Choroid plexus epithelial cell (primary cell): ENCODE results near the gene HES6.

Source experiments
- DNase-seq: peaks from one replicate; pipeline ENCODE4 v3.0.0-alpha.2; 2010; ENCODE audit warnings: low read depth
- H3K4me3 ChIP-seq: 2 replicates; pipeline ENCODE4 v1.5.1; 2011; ENCODE audit warnings: low read depth, mild to moderate bottlenecking, control low read depth, low read length, moderate library complexity
- TF ChIP-seq, protein P1 (sequence below): conservative IDR thresholded peaks from 2 replicates; pipeline ENCODE4 v1.5.1; 2011; ENCODE audit warnings: low read depth, mild to moderate bottlenecking, control low read depth, inconsistent platforms, low read length, moderate library complexity

Gene HES6

DNA sequence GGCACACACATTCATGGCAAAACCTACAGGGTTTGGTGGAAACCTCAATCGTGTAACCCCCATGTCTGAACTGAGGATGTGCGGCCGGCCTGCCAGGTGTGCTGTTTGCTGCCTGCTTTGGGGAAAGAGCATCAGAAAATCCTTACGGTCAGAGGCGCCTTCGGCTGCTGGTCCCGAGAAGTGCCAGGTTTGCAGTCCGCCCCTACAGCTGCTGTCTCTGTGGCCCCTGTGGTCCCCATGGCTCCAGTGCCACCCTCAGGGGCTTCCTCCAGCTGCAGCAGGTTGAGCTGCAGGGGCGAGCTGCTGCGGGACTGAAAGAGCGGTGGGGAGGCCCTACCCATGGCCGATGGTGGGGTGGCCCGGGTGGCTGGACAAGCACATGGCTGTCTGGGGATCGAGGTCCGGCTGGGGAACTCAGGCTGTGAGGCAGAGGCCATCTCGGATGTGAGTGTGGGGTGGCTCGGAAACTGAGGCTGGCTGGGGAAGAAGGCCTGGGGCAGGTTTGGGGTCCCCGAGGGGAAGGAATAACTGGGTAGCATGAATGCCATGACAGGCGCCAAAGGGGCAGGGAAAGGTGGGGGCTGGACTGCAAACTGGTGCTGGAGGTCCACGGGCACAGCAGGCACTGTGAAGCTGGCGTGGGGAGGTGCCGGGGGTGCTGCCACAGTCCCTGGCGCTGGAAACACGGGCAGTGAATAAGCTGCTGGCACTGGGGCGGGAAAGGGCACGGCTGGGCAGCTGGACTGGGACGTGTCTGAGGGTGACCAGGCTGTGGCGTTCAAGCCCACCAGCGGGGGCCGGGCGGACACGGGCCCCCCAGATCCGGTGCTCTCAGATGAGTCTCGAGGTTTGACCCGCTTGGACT is 13.2 kb upstream of the HES6 start:
- no peak overlapping the region for H3K4me3 ChIP-seq
- TF ChIP-seq, protein P1, sequence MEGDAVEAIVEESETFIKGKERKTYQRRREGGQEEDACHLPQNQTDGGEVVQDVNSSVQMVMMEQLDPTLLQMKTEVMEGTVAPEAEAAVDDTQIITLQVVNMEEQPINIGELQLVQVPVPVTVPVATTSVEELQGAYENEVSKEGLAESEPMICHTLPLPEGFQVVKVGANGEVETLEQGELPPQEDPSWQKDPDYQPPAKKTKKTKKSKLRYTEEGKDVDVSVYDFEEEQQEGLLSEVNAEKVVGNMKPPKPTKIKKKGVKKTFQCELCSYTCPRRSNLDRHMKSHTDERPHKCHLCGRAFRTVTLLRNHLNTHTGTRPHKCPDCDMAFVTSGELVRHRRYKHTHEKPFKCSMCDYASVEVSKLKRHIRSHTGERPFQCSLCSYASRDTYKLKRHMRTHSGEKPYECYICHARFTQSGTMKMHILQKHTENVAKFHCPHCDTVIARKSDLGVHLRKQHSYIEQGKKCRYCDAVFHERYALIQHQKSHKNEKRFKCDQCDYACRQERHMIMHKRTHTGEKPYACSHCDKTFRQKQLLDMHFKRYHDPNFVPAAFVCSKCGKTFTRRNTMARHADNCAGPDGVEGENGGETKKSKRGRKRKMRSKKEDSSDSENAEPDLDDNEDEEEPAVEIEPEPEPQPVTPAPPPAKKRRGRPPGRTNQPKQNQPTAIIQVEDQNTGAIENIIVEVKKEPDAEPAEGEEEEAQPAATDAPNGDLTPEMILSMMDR, result no peak
- DNase-seq, result no peak

DNA sequence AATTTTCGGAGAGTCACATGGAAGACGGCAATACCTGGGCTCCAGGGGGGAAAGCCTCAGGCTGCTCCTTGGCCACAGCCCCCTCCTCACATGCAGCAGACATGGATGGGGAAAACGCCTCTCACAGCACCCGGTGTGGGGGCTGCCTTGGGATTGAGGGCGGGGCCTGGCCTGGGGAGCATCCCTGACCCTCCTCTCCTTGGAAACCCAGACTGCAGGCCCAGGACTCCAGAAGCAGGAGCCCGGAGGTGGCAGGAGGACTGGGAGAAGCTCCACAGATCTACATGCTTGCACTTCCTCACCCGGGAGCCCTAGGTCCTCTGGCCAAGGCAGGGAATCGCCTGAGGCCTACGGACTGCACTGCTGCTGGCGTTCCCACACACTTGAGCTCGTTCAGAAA is 12.1 kb upstream of the HES6 start:
- TF ChIP-seq, protein P1, result no peak
- DNase-seq, result no peak
- H3K4me3 ChIP-seq, result no peak overlapping the region

DNA sequence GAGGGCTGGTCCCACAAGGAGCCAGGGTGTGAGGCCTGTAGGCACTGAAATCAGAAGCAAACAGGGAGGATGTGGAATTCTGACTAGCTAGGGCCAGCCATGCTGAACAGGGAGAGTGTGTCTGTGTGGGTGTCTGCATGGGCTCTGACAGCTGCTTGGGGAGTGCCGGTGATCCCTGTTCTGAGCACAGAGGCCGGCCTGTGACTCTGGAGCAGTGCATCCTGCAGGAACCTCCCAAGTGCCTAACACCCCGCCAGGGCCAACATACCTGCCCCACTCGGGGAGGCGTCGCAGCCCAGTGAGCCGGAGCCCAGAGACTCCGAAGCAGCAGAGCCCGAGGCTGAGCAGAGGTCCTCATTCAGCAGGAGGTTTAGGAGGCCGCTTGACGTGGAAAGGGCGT is 11.5 kb upstream of the HES6 start:
- no peak for DNase-seq
- TF ChIP-seq, protein P1, result no peak
- no peak overlapping the region for H3K4me3 ChIP-seq

DNA sequence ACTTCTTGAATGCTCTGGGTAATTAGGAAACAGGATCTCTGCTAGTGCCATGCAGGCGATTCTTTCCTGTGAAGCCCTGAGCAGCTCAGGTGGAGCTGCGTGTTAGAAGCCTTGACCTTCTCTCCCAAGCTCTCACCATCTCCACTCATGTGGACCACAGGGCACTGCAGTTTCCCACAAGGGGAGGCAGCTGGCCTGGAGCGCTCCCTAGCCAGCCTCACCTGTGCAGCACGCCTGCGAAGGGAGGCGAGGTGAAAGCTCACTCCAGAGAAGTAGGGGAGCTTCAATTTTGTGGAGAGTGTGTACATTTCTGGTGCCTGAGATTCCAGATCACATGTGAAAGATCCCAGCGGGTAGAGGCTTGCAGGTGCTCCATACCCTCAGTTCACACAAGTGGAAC is 11.1 kb upstream of the HES6 start:
- H3K4me3 ChIP-seq, result no peak overlapping the region
- TF ChIP-seq, protein P1, result no peak
- no peak for DNase-seq

DNA sequence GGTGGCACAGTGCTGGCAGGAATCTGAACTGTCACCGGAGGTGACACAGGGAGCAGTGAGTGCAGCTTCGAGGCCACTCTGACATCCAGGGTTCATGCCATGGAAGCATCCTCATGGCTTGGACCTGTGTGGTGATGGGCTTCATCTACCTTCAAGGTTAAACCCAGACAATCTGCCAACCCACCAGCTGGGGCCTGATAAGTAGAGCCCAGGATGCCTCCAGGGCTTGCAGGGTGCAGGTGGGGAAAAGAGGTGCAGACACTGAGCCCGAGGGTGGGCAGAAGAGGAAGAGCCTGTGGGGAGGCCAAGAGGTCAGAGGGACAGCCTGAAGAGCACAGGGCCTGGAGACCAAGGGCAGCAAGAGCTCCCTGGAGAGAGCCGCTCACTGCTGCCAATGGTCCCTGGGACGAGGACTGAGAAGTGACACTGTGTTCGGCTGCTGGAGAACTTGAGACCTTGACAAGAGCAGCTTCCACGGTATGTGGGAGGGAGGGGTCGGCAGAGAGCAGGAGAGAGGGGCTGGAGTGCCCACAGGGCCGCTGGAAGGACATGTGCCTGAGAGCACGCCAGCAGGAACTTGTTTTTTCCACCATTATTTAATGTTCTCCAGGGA is 8.1 kb upstream of the HES6 start:
- no peak for DNase-seq
- TF ChIP-seq, protein P1, result no peak
- no peak overlapping the region for H3K4me3 ChIP-seq

DNA sequence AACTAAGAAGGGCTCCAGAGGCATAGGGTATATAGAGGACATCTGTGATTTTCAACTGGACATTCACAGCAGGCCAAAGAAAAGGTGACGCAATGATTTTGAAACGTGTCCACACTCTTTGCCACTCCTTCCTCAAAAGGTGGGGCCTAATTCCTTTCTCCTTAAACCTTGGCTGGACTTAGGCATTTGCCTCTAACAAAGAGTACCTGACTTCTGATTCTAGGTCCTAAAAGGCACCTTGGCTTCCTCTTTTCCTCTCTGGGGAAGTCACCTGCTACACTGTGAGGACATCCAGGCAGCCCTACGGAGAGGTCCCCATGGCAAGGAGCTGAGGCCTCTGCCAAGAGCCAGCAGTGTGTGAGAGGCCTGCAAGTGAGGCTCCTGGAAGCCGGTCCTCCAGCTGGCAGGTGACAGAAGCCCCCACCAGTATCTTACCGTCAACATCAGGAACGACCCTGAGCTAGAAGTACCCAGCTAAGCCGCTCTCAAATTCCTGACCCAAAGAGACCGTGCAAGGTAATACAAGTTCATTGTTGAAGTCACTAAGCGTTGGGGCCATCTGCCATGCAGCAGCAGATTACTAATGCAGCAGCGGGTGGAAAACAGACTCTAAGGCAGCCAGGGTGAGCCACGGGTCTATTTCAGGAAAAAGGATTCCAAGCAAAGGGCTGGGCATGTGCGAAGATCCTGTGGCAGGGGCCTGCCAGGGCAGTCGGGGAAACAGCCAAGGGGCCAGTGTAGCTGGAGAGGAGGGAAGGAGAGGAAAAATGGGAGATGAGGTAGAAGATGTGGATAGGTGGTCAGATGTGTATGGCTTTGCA is 7.4 kb upstream of the HES6 start:
- TF ChIP-seq, protein P1, result no peak
- no peak overlapping the region for H3K4me3 ChIP-seq
- no peak for DNase-seq
